GM12878 (cell line): ENCODE data around the gene GNB2. TPM values are rescaled to one million over a fixed set of nuclear protein-coding genes. Genes with fewer than 3 reads are reported as not detected.

Source experiments
- ATAC-seq: fragments of 200-7000 bp; cut with Tn5 transposase; 3 replicates; pipeline ENCODE4 v1.9.1; 2020; ENCODE audit warnings: mild to moderate bottlenecking, moderate library complexity
- BruUV-seq: library from RNA; stranded (reverse); fragments of 400-500 nt; replicated peaks from 2 replicates; lab custom pipeline; 2021; lab: Mats Ljungman, UMichigan
- CTCF ChIA-PET: fragments of 300-600 bp; sonication (Branson Sonifier 250); formaldehyde crosslinking; extraction: SDS; loops from one replicate; lab custom pipeline; 2021; ENCODE audit warnings: inconsistent platforms; lab: Yijun Ruan, JAX
- POLR2A ChIA-PET: fragments of 350-600 bp; formaldehyde crosslinking; extraction: SDS; loops from one replicate; lab custom pipeline; 2021; ENCODE audit warnings: inconsistent platforms; lab: Charles Lee
- RAD21 ChIA-PET: fragments of 300-600 bp; sonication (Branson Sonifier 250); formaldehyde crosslinking; loops from one replicate; lab custom pipeline; 2023; ENCODE audit warnings: antibody characterized with exemption; ENCODE audit not compliant: unreplicated experiment; lab: Charles Lee
- SMC1A ChIA-PET: fragments of 300-600 bp; sonication (Branson Sonifier 250); formaldehyde crosslinking; loops from one replicate; lab custom pipeline; 2023; ENCODE audit not compliant: unreplicated experiment, uncharacterized antibody; lab: Charles Lee
- DNase-seq: peaks from one replicate; pipeline ENCODE4 v3.0.0-alpha.2; 2011; ENCODE audit warnings: low read depth, low spot score
- FAIRE-seq: peaks from 3 replicates; lab custom pipeline; 2011; peaks lifted over from hg19 to GRCh38; lab: Jason Lieb, UNC
- H2AFZ ChIP-seq: 2 replicates; pipeline ENCODE4 v1.6.0; 2011; ENCODE audit warnings: low read depth, low read length, control low read depth; ENCODE audit not compliant: control insufficient read depth
- H3K27ac ChIP-seq: 2 replicates; pipeline ENCODE4 v1.5.1; 2011; ENCODE audit warnings: control low read depth; ENCODE audit not compliant: control insufficient read depth, insufficient read depth
- H3K27me3 ChIP-seq, 2 experiments: replicated peaks in 1 of 2; 2 replicates each; pipeline versions ENCODE4 v1.6.0 to v1.6.1; 2011; ENCODE audit warnings: low read length in 1 of 2; ENCODE audit not compliant: control insufficient read depth in 2 of 2, insufficient read depth in 2 of 2
- H3K36me3 ChIP-seq, 2 experiments: 2 replicates each; pipeline ENCODE4 v1.5.1; 2011; ENCODE audit warnings: low read length in 1 of 2; ENCODE audit not compliant: control insufficient read depth in 2 of 2, insufficient read depth in 2 of 2
- H3K4me1 ChIP-seq: 2 replicates; pipeline ENCODE4 v1.6.1; 2011; ENCODE audit warnings: mild to moderate bottlenecking, low read length, moderate library complexity, mixed read lengths; ENCODE audit not compliant: control insufficient read depth, insufficient read depth
- H3K4me2 ChIP-seq: 2 replicates; pipeline ENCODE4 v1.6.0; 2011; ENCODE audit warnings: control low read depth; ENCODE audit not compliant: control insufficient read depth, insufficient read depth
- H3K4me3 ChIP-seq: fragments of 200-600 bp; sonication (generic); 2 replicates; pipeline ENCODE4 v1.5.1; 2016
- H3K79me2 ChIP-seq: 2 replicates; pipeline ENCODE4 v1.6.0; 2011; ENCODE audit warnings: low read length; ENCODE audit not compliant: control insufficient read depth, insufficient read depth
- H3K9ac ChIP-seq: 2 replicates; pipeline ENCODE4 v1.8.0; 2011; ENCODE audit warnings: low read length, control low read depth, mixed read lengths; ENCODE audit not compliant: control insufficient read depth, insufficient read depth
- H3K9me3 ChIP-seq: replicated peaks from 3 replicates; pipeline ENCODE4 v1.5.1; 2011; ENCODE audit warnings: mild to moderate bottlenecking, low read length; ENCODE audit not compliant: control insufficient read depth, insufficient read depth
- H4K20me1 ChIP-seq: 2 replicates; pipeline ENCODE4 v1.6.0; 2011; ENCODE audit not compliant: control insufficient read depth, insufficient read depth
- BMI1 ChIP-seq: fragments of 450-650 bp; IDR thresholded peaks from 2 replicates; pipeline ENCODE4 v1.6.1; 2016; ENCODE audit warnings: mild to moderate bottlenecking, moderate library complexity, borderline replicate concordance
- CHD4 ChIP-seq: fragments of 200-600 bp; sonication (generic); IDR thresholded peaks from 2 replicates; pipeline ENCODE4 v1.6.1; 2016; ENCODE audit warnings: mild to moderate bottlenecking
- EED ChIP-seq: sonication (generic); IDR thresholded peaks from 2 replicates; pipeline ENCODE4 v1.6.1; 2016; ENCODE audit warnings: antibody characterized with exemption, low read depth
- HDGF ChIP-seq: fragments of 450-650 bp; IDR thresholded peaks from 2 replicates; pipeline ENCODE4 v1.6.1; 2016; ENCODE audit warnings: antibody characterized with exemption
- IKZF1 ChIP-seq: fragments of 450-650 bp; conservative IDR thresholded peaks from 2 replicates; pipeline ENCODE4 v1.6.1; 2017; ENCODE audit warnings: antibody characterized with exemption, mild to moderate bottlenecking
- NFIC ChIP-seq: IDR thresholded peaks from 2 replicates; pipeline ENCODE4 v1.6.1; 2012; ENCODE audit warnings: low read depth, mild to moderate bottlenecking, inconsistent platforms, low read length, moderate library complexity
- PKNOX1 ChIP-seq: fragments of 450-650 bp; IDR thresholded peaks from 2 replicates; pipeline ENCODE4 v1.6.1; 2016; ENCODE audit warnings: mild to moderate bottlenecking
- POU2F2 ChIP-seq: IDR thresholded peaks from 3 replicates; pipeline ENCODE4 v1.6.1; 2011; ENCODE audit warnings: low read depth, mild to moderate bottlenecking, low read length, borderline replicate concordance
- RAD51 ChIP-seq: fragments of 450-650 bp; IDR thresholded peaks from 2 replicates; pipeline ENCODE4 v1.6.1; 2016; ENCODE audit warnings: moderate library complexity, mild to moderate bottlenecking, inconsistent platforms
- SREBF1 ChIP-seq: IDR thresholded peaks from 2 replicates; pipeline ENCODE4 v1.6.1; 2012; ENCODE audit warnings: mild to moderate bottlenecking, low read length
- WGBS: methylation state at CpG from one replicate; pipeline ENCODE4 v1.1.6; 2016; ENCODE audit warnings: low lambda C conversion rate; ENCODE audit not compliant: insufficient replicate concordance, insufficient coverage; ENCODE audit errors: missing lambda C conversion rate; 5-methylcytosine and 5-hydroxymethylcytosine counted together
- in situ Hi-C: fragments of 300-500 bp; cut with MboI; formaldehyde crosslinking; loops from 9 replicates; pipeline ENCODE4 v1.14.3; 2018; ENCODE audit warnings: mixed read lengths
- intact Hi-C: fragments of 100-400 bp; cut with micrococcal nuclease; formaldehyde crosslinking; loops from one replicate; pipeline ENCODE4 v1.14.2; 2022; ENCODE audit not compliant: unreplicated experiment
- polyA plus RNA-seq, 11 experiments: library from polyadenylated mRNA; depleted of rRNA in 4 of 11; unstranded in 6 of 11; stranded (reverse) in 5 of 11; fragments of >200 nt; fragmentation: Nextera tagmentation in 4 of 11; fragmentation: Illumina TruSeq in 1 of 11; extraction: Ambion mirVana in 4 of 11; extraction: Trizol in 1 of 11; gene quantifications; 1 replicate in 1 of 11; 2 replicates in 10 of 11; pipeline versions ENCODE4 v1.2.1 to v1.2.3, GENCODE V29; 2011 to 2016; ENCODE audit warnings: inconsistent platforms in 2 of 11, missing spikeins in 2 of 11, low read depth in 1 of 11
- total RNA-seq, 4 experiments: library from RNA; depleted of rRNA in 3 of 4; stranded (reverse); fragments of >200 nt in 3 of 4; fragmentation: Illumina TruSeq in 1 of 4; extraction: Trizol in 1 of 4; gene quantifications; 2 replicates each; pipeline versions ENCODE4 v1.2.1 to v1.2.3, GENCODE V29; 2013 to 2021

Gene GNB2
- total and polyA plus RNA-seq, 10 of the 15 experiments (the other 5 are each of a cell fraction or from before 2014, with no cell fraction given): 0.35 to 175 (median 59.7) TPM

- Histone ChIP-seq H3K79me2 (peaks cover 21% of the 10 kb centered on the region), H4K20me1 (no peaks in the 10 kb centered on the region), H3K27me3 (no peaks in the 10 kb centered on the region), H3K27ac (no peak overlapping the region), H3K4me1 (peaks cover 10% of the 10 kb centered on the region), H3K4me2 (no peak overlapping the region), H3K4me3 (no peak overlapping the region), H3K9me3 (no peaks in the 10 kb centered on the region), H3K36me3 (peaks cover 0 to 45% of the 10 kb centered on the region in 2 experiments; a peak in 3 of 4 replicates), H2AFZ (no peak overlapping the region), H3K9ac (no peak overlapping the region)
- WGBS: 85% methylated on average over 16 of the region's 17 CpGs
- TF ChIP-seq HDGF (no peak), BMI1 (no peak), CHD4 (no peak), IKZF1 (no peak), PKNOX1 (no peak), EED (no peak), POU2F2 (no peak), SREBF1 (no peak), RAD51 (no peak), NFIC (no peak)
- RAD21 ChIA-PET: no interaction called here
- FAIRE-seq: no peak
- intact Hi-C loops (no loop called here), in situ Hi-C loops (loop anchor here (25.0 kb wide), 1 partner anchor 223 kb away; the partner anchor contains the start of gene SPACDR)
- ATAC-seq: no peak
- DNase-seq: no peak
- no TSS peak for BruUV-seq
- POLR2A ChIA-PET: no interaction called here
- CTCF ChIA-PET: interaction anchor here (1.2 kb wide), 1 partner anchor 20 kb away, joined by 4 read pairs; the partner anchor contains the start of gene POP7
- SMC1A ChIA-PET: no interaction called here
Observed at GRCh38 chr7:100685631-100686145, 12.1 kb downstream of the GNB2 start.
